IPS-15b (cell line): ENCODE measurements around the gene ECHS1.
A peak's percentile ranks its signal among the peaks of the same experiment; 100 is the strongest.
"Not testable (repeated sequence)": the region's sequence is repeated elsewhere in the genome, so short reads cannot be mapped to it uniquely, and the experiment has no call there.

Experiments
- H3K27me3 ChIP-seq: one replicate; pipeline ENCODE4 v1.6.1; 2013; ENCODE audit warnings: low read length; ENCODE audit not compliant: control insufficient read depth, insufficient read depth
- H3K36me3 ChIP-seq: one replicate; pipeline ENCODE4 v1.6.1; 2013; ENCODE audit warnings: low read length; ENCODE audit not compliant: control insufficient read depth, insufficient read depth
- H3K4me1 ChIP-seq: one replicate; pipeline ENCODE4 v1.6.1; 2013; ENCODE audit warnings: mild to moderate bottlenecking, low read length; ENCODE audit not compliant: control insufficient read depth, insufficient read depth
- H3K4me3 ChIP-seq: one replicate; pipeline ENCODE4 v1.5.1; 2013; ENCODE audit warnings: low read depth, low read length
- H3K9ac ChIP-seq: one replicate; pipeline ENCODE4 v1.6.1; 2013; ENCODE audit warnings: low read depth, mild to moderate bottlenecking, low read length
- H3K9me3 ChIP-seq: one replicate; pipeline ENCODE4 v1.6.1; 2013; ENCODE audit warnings: mild to moderate bottlenecking, low read length; ENCODE audit not compliant: control insufficient read depth, insufficient read depth

ECHS1 gene

DNA sequence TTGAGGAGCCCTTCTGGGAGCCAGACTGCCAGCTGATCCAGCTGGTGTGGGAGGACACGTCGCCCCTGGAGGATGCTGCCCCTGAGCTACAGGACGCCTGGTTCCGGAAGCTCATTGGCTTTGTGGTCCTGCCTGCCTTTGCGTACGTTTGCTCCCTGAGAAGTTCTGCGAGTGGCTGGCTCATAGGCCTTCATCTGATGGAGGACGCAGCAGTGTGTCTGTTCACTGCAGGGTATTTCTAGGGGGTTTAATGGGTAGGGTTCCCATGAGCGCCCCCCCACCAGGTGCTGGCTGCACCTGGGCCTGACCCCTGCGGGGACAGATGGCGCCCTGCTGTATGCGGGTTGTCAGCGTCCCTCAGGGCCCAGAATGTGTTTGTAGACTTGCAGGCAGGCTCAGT, 10.9 kb upstream of the ECHS1 start:
- Histone ChIP-seq H3K9me3 (no peaks in the 10 kb centered on the region), H3K36me3 (no peaks in the 10 kb centered on the region), H3K27me3 (peaks cover 14% of the 10 kb centered on the region), H3K9ac (no peak overlapping the region), H3K4me3 (no peak overlapping the region), H3K4me1 (no peaks in the 10 kb centered on the region)

- Histone ChIP-seq H3K36me3 (no peaks in the 10 kb centered on the region), H3K27me3 (peaks cover 15% of the 10 kb centered on the region), H3K9ac (no peak overlapping the region), H3K4me1 (no peaks in the 10 kb centered on the region), H3K9me3 (no peaks in the 10 kb centered on the region), H3K4me3 (no peak overlapping the region)
Measured at GRCh38 chr10:133383551-133383950, 10.4 kb upstream of the ECHS1 start.

- H3K36me3 ChIP-seq, result no peaks in the 10 kb centered on the region
- no peaks in the 10 kb centered on the region for H3K9me3 ChIP-seq
- H3K27me3 ChIP-seq, result peaks cover 40% of the 10 kb centered on the region
- H3K4me3 ChIP-seq, result no peak overlapping the region
- no peak overlapping the region for H3K9ac ChIP-seq
- H3K4me1 ChIP-seq, result no peaks in the 10 kb centered on the region
Measured at GRCh38 chr10:133381036-133381435, 7.9 kb upstream of the ECHS1 start.

- H3K27me3 ChIP-seq, result peaks cover 50% of the 10 kb centered on the region
- H3K4me1 ChIP-seq, result no peaks in the 10 kb centered on the region
- H3K4me3 ChIP-seq, result peak overlapping the region; percentile 48
- H3K36me3 ChIP-seq, result no peaks in the 10 kb centered on the region
- no peak overlapping the region for H3K9ac ChIP-seq
- no peaks in the 10 kb centered on the region for H3K9me3 ChIP-seq
Measured at GRCh38 chr10:133379801-133380666, 6.9 kb upstream of the ECHS1 start.

GRCh38 chr10:133379152-133379800, 6.1 kb upstream of the ECHS1 start, which contains the start of gene PAOX:
TSS of gene PAOX (plus strand) at chr10:133379262. CDS start at chr10:133379317, 55 bp downstream.
- Histone ChIP-seq H3K4me3 (peak within 1 kb of the TSS; percentile 80), H3K9ac (no peak within 1 kb of the TSS), H3K4me1 (no peaks in the 10 kb centered on the region), H3K9me3 (no peaks in the 10 kb centered on the region), H3K27me3 (peaks cover 58% of the 10 kb centered on the region), H3K36me3 (no peaks in the 10 kb centered on the region)

- no peaks in the 10 kb centered on the region for H3K36me3 ChIP-seq
- H3K27me3 ChIP-seq, result peaks cover 62% of the 10 kb centered on the region
- no peaks in the 10 kb centered on the region for H3K4me1 ChIP-seq
- H3K9ac ChIP-seq, result no peak overlapping the region
- H3K4me3 ChIP-seq, result peak overlapping the region; percentile 80
- H3K9me3 ChIP-seq, result no peaks in the 10 kb centered on the region
Measured at GRCh38 chr10:133378251-133379096, 5.3 kb upstream of the ECHS1 start.

DNA sequence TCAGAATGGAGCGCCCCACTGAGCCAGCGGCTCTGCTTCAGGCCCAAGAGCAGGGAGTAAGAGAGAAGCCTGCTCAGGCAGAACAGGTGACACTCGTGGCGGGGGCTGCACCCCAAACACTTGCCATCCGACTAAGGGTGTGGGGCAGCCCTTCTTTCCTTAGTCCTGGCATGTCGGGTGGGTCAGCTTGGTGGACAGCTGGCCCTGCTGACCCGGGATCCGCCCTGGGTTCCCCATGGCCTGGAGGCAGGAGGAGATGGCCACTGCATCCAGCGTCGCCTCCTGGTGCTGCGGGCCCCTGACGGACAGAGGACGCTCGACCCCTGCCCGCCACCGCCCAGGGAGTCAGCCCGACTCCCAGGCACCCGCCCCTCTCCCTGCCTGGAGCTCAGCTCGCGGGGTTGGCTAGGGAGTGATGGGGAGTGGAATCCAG, 4.7 kb upstream of the ECHS1 start:
- Histone ChIP-seq H3K9me3 (no peaks in the 10 kb centered on the region), H3K9ac (no peak overlapping the region), H3K4me3 (peak overlapping the region; percentile 80), H3K36me3 (no peaks in the 10 kb centered on the region), H3K27me3 (peaks cover 62% of the 10 kb centered on the region), H3K4me1 (no peaks in the 10 kb centered on the region)

- Histone ChIP-seq H3K4me1 (no peaks in the 10 kb centered on the region), H3K9me3 (no peaks in the 10 kb centered on the region), H3K27me3 (peaks cover 62% of the 10 kb centered on the region), H3K36me3 (no peaks in the 10 kb centered on the region), H3K4me3 (peak overlapping the region; percentile 80), H3K9ac (no peak overlapping the region)
Measured at GRCh38 chr10:133377025-133377817, 4.1 kb upstream of the ECHS1 start.

DNA sequence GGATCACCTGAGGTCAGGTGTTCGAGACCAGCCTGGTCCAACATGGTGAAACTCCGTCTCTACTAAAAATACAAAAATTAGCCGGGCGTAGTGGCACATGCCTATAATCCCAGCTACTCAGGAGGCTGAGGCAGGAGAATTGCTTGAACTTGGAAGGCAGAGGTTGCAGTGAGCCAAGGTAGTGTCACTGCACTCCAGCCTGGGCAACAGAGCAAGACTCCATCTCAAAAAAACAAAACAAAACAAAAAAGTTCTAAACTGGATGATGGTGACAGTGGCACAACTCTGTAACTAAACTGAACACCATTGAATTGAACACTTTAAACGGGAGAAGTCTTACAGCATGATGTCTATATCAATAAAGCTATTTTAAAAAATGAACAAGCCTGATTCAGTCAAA, 3.0 kb upstream of the ECHS1 start:
- H3K36me3 ChIP-seq, H3K4me1 ChIP-seq, H3K9me3 ChIP-seq, H3K9ac ChIP-seq, H3K4me3 ChIP-seq: not testable (repeated sequence)
- H3K27me3 ChIP-seq, result peaks cover 62% of the 10 kb centered on the region

DNA sequence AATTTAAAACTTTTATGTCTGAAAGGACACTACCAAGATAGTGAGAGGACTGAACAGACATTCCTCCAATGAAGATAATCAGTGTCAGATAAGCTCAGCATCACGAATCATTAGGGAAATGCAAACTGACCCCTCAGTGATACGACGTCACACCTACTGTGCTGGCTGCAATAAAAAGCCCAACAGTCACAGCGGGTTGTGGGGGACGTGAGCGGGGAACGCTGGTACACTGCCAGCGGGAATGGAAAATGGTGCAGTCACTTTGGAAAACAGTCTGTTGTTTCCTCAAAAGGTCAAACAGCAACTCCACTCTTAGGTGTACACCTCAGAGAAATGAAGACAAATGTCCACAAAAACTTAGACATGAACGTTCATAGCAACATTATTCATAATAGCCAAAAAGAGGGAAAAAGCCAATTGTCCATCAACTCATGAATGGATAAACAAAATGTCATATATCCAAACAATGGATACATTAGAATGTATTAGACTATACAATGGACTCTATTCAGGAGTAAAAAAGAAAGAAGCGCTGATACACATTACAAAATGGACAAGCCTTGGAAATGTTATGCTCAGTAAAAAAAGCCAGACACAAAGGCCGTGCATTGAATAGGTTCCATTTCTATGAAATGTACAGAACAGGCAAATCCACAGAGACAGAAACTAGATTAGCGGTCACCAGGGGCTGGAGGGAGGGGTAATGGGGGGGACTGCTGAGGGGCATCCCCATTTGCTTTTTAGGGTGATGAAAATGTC, 2.4 kb upstream of the ECHS1 start:
- H3K27me3 ChIP-seq, result peaks cover 57% of the 10 kb centered on the region
- no peaks in the 10 kb centered on the region for H3K9me3 ChIP-seq

More for the DNA sequence above, 2.4 kb upstream of the ECHS1 start:
- Histone ChIP-seq H3K4me3 (no peak overlapping the region), H3K9ac (no peak overlapping the region), H3K36me3 (peaks cover 7% of the 10 kb centered on the region), H3K4me1 (no peaks in the 10 kb centered on the region)
